ENCODE measurements around the gene UNC119.

The UNC119 gene

DNA sequence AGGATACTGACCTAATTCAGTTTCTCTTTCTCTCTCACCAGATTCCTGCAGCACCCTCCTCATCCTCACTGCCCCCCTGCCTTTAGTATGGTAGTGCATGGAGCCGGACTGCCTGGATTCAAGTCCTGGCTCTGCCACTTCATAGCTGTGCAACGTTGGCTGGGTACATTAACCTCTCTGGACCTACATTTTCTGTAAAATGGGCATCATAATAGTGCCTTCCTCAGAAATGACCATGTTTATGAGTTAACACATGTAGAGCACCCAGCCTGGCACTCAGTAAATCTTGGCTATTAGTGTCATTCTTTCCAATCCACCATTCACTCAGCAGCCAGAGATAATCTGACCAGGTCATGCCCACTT is 7.3 kb downstream of the UNC119 start:
- no peak for DNase-seq (ENCODE audit: low read depth in 3 of 3, low spot score in 1 of 3)

- DNase-seq (ENCODE audit: low read depth in 3 of 3, low spot score in 1 of 3): no peak
Measured at GRCh38 chr17:28544402-28545140, 7.9 kb downstream of the UNC119 start.

DNA sequence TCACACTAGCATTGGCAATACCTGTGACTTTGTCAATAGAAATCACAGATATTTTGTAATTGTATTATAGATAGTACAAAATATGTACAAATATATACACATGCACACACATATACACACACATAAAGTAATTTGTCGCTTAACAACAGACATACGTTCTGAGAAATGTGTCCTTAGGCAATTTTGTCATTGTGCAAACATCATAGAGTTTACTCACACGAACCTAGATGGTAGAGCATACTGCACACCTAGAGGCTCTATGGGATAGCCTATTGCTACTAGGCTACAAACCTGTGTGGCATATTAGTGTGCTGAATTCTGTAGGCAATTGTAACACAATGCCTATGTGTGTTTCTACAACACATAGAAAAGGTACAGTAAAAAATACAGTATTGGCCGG is 11.0 kb downstream of the UNC119 start:
- DNase-seq (ENCODE audit: low read depth in 3 of 3, low spot score in 1 of 3): no peak

GRCh38 chr17:28540231-28540630 is 12.2 kb downstream of the UNC119 start:
- no peak for DNase-seq (ENCODE audit: low read depth in 3 of 3, low spot score in 1 of 3)

GRCh38 chr17:28538296-28538895 is 14.0 kb downstream of the UNC119 start:
- DNase-seq (ENCODE audit: low read depth in 3 of 3, low spot score in 1 of 3): no peak

DNA sequence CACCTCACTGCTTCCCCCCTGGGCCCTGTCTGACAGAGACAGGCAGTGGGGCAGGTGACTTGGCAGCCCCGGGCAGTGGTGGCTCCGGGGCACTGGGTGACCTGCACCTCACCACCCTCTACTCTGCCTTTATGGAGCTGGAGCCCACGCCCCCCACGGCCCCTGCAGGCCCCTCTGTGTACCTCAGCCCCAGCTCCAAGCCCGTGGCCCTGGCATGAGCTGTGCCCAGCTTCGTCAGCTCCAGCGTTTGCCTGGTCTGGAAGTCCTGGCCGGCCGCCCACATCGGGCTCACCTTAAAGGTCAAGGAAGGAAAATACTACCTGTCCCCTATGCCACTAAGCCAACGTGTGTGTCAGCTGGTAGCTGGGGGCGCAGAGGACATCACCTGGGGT is 15.2 kb downstream of the UNC119 start:
- DNase-seq (ENCODE audit: low read depth in 3 of 3, low spot score in 1 of 3): no peak

- DNase-seq (ENCODE audit: low read depth in 3 of 3, low spot score in 1 of 3): no peak
Measured at GRCh38 chr17:28536532-28537218, 15.7 kb downstream of the UNC119 start.

DNA sequence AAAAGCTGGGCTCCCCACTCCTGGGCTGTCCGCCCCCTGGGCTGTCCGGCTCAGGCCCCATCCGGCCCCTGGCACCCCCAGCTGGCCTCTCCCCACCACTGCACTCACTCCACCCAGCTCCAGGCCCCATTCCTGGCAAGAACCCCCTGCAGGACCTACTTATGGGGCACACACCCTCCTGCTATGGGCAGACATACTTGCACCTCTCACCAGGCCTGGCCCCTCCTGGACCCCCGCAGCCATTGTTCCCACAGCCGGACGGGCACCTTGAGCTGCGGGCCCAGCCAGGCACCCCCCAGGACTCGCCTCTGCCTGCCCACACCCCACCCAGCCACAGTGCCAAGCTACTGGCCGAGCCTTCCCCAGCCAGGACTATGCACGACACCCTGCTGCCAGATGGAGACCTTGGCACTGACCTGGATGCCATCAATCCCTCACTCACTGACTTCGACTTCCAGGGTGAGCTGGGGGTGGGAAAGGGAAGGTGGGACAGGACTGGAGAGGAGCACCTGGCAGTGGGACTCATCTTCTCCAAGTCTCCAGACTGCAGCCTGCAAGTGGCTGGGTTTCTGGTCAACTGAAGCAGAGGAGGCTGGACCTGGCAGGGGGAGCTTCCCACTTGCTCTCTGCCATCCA is 17.6 kb downstream of the UNC119 start:
- DNase-seq (ENCODE audit: low read depth in 3 of 3, low spot score in 1 of 3): no peak

- DNase-seq (ENCODE audit: low read depth in 3 of 3, low spot score in 1 of 3): no peak
Measured at GRCh38 chr17:28533091-28533807, 19.2 kb downstream of the UNC119 start.

DNA sequence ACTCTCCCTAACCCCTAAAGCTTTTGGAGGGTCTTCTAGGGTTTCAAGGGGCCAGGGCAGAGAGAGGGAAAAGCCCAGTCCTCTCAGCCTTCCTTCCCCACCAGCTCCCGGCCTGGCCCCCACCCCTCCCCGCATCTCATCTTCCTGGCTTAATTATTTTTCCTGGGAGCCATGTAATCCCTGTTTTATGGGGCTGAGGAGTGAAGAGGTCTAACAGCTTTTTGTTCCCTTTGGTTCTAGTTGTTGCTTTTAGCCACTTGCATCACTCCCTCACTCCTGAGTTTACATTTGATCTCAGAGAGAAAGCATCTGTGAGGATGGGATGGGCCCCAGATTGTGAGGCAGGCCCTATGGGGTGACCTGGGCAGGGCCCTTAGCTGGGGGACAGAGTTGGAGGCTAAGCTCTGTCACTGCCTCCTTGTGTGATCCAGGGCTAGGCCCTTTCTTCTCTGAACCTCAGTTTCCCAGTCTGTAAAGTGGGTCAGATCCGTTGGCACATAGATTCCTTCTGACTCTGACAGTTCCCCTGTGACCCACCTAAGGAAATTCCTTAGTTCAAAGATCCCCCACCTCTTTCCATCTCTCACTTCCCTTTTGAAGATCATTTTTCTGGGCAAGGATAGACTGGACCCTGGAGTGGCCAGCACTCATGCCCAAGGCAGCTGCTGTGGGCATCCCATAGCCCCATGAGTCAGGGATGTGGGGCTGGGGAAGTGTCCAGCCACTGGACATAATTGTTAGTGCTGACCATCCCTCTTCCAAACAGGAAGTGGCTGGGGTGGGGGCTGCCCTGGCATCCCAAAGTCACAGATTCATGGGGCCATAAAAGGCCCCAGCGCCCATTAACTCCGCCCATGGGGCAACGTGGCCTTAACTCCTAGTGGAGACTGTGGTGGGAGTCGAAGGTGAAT is 20.1 kb downstream of the UNC119 start:
- no peak for DNase-seq (ENCODE audit: low read depth in 3 of 3, low spot score in 1 of 3)

GRCh38 chr17:28530926-28531325 is 21.5 kb downstream of the UNC119 start:
- DNase-seq (ENCODE audit: low read depth in 3 of 3, low spot score in 1 of 3): no peak

DNA sequence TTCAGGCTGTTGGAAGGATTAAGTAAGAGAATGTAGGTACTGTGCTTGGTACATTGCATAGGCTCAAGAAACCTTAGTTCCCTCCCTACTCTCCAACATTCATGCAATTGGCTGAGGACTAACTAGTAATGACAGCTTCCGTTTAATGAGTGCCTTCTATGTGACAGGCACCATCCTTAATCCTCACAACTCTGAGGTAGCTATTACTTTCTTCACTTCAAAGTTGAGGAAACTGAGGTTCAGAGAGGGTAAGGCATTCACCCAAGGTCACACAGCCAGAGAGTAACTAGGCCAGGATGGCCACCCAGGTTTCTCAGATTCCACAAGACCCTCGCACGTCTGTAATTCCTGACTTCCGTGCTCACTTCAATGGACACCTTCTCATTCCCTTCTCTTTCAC is 22.2 kb downstream of the UNC119 start:
- no peak for DNase-seq (ENCODE audit: low read depth in 3 of 3, low spot score in 1 of 3)

- no peak for DNase-seq (ENCODE audit: low read depth in 3 of 3, low spot score in 1 of 3)
Measured at GRCh38 chr17:28529013-28529400, 23.4 kb downstream of the UNC119 start.

DNA sequence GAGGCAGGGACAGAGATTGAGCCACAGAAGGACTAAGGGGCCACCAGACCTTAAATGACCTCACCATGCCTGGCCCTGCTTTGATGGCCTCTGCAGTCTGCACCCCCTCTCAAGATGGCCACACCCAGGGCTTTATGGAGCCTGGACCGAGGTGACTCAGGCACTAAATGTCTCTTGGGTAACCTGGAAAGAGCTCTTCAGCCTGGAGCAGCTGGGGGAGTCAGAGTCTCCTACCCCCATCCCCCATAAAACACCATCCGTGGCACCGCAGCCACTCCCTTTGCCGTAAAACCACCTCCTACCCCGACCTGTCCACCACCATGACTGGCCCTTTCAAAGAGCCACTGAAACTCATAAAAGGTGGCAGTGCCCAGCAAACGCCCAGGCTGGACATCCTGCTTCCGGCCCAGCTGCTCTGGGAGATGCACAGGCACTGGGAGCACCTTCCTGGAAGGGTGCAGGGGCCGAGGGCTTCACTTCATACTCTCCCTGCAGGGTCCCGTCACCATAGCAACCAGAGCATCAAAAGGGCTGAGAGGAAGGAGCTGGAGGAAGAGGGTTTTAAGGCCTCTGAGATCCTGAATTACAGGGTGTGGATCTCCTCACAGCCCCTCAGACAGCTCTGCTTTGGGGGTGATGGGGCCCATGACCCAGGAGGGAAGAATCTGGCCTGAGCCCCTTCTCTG is 24.0 kb downstream of the UNC119 start:
- no peak for DNase-seq (ENCODE audit: low read depth in 3 of 3, low spot score in 1 of 3)

GRCh38 chr17:28527859-28528258 is 24.6 kb downstream of the UNC119 start:
- no peak for DNase-seq (ENCODE audit: low read depth in 3 of 3, low spot score in 1 of 3)

DNA sequence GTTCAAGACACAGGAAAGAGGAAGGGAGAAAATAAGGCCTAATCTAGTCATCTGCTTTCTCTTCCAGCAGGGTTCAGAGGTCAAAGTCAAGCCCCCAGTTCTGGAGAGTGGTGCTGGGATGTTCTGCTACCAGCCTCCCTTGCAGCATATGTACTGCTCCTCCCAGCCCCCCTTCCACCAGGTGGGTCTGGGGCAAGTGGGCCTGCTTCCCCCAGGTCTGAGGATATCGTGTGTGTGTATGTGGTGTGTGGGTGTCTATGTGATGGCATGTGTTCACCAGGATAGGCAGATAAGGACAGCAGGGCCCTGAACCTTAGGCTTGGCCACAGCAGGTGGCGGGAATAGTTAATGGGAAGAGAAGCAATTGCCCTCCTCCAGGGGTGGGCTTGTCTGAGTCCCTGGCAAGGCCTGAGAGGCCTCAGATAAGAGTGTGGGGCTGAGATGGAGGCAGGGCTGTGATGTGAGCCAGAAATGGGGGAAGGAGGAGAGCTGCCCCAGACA is 25.2 kb downstream of the UNC119 start:
- DNase-seq (ENCODE audit: low read depth in 3 of 3, low spot score in 1 of 3): no peak

DNA sequence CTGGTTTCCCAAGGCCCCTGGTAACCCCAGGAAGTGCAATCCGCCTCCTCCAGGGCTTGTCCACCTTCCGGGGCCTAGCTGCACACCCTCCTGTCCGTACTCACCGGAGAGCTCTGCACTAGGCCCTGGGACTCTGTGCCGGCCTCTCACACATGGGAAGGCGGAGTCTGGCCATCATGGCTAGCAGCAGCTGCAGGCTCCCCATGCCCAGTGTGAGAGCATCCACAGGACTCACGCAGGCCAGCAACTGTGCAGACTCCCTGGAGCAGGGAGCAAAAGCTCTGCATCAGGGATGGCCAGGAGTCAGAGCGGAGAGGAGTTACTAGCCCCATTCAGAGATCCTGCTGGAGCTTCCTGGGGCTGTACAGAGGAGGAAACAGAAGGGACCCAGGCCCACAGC is 26.0 kb downstream of the UNC119 start:
- DNase-seq (ENCODE audit: low read depth in 3 of 3, low spot score in 1 of 3): no peak

GRCh38 chr17:28524476-28525424 is 27.7 kb downstream of the UNC119 start:
- DNase-seq (ENCODE audit: low read depth in 3 of 3, low spot score in 1 of 3): no peak

- no peak for DNase-seq (ENCODE audit: low read depth in 3 of 3, low spot score in 1 of 3)
Measured at GRCh38 chr17:28523876-28524275, 28.5 kb downstream of the UNC119 start.

All from stimulated activated CD4-positive, alpha-beta T cell treated with anti-CD3 and anti-CD28 coated beads, TNF-alpha, amount 100 ng/mL, for 1 hour (primary cell).